OCI-LY7 (cell line): ENCODE measurements around the gene PPM1B. TPM values are rescaled to one million over a fixed set of nuclear protein-coding genes. Genes with fewer than 3 reads are reported as not detected.

Source experiments
- BruUV-seq: library from RNA; stranded (reverse); fragments of 400-500 nt; replicated peaks from 2 replicates; lab custom pipeline; 2021; lab: Mats Ljungman, UMichigan
- CTCF ChIA-PET: fragments of 300-600 bp; sonication (Branson Sonifier 250); formaldehyde crosslinking; loops from one replicate; lab custom pipeline; 2022; ENCODE audit warnings: antibody characterized with exemption; ENCODE audit not compliant: unreplicated experiment; lab: Charles Lee
- POLR2A ChIA-PET: fragments of 300-600 bp; sonication (Branson Sonifier 250); formaldehyde crosslinking; loops from one replicate; lab custom pipeline; 2022; ENCODE audit warnings: antibody characterized with exemption; lab: Charles Lee
- DNase-seq: peaks from one replicate; pipeline ENCODE4 v3.0.0-alpha.2; 2015; ENCODE audit warnings: low spot score
- H2AFZ ChIP-seq: fragments of 200-600 bp; sonication (generic), shearing (Covaris generic); 2 replicates; pipeline ENCODE4 v1.6.1; 2014; ENCODE audit warnings: mild to moderate bottlenecking, antibody characterized with exemption, low read length, moderate library complexity
- H3K27ac ChIP-seq: fragments of 200-600 bp; sonication (generic); 2 replicates; pipeline ENCODE4 v1.5.1; 2014; ENCODE audit warnings: mixed run types, low read depth, mild to moderate bottlenecking, moderate library complexity, low read length, inconsistent platforms; ENCODE audit not compliant: poor library complexity, severe bottlenecking
- H3K36me3 ChIP-seq: fragments of 200-600 bp; sonication (generic); 2 replicates; pipeline ENCODE4 v1.6.1; 2014; ENCODE audit warnings: mild to moderate bottlenecking, antibody characterized with exemption, low read length, moderate library complexity, mixed read lengths; ENCODE audit not compliant: insufficient read depth
- H3K4me1 ChIP-seq: fragments of 200-600 bp; sonication (generic); 2 replicates; pipeline ENCODE4 v1.5.1; 2014; ENCODE audit warnings: mild to moderate bottlenecking, low read length; ENCODE audit not compliant: insufficient read depth, poor library complexity, severe bottlenecking
- H3K4me2 ChIP-seq: fragments of 200-600 bp; sonication (generic); 2 replicates; pipeline ENCODE4 v1.6.1; 2014; ENCODE audit warnings: mild to moderate bottlenecking, low read length
- H3K4me3 ChIP-seq: fragments of 200-600 bp; sonication (generic); 2 replicates; pipeline ENCODE4 v1.5.1; 2014; ENCODE audit warnings: mild to moderate bottlenecking, low read depth, low read length; ENCODE audit not compliant: poor library complexity, severe bottlenecking
- H3K79me2 ChIP-seq: fragments of 200-600 bp; sonication (generic); 2 replicates; pipeline ENCODE4 v1.6.1; 2016; ENCODE audit warnings: low read depth, mild to moderate bottlenecking, low read length, moderate library complexity, mixed read lengths; ENCODE audit not compliant: insufficient read depth
- H3K9me2 ChIP-seq: fragments of 200-600 bp; sonication (generic); 2 replicates; pipeline ENCODE4 v1.6.1; 2016; ENCODE audit warnings: mild to moderate bottlenecking, low read length, mixed read lengths; ENCODE audit not compliant: insufficient read depth
- H3K9me3 ChIP-seq: fragments of 200-600 bp; sonication (generic); 2 replicates; pipeline ENCODE4 v1.6.1; 2014; ENCODE audit warnings: mild to moderate bottlenecking, mixed run types, low read length, mixed read lengths
- H4K20me1 ChIP-seq: fragments of 200-600 bp; sonication (generic); 2 replicates; pipeline ENCODE4 v1.6.1; 2014; ENCODE audit warnings: mild to moderate bottlenecking, antibody characterized with exemption, low read length, moderate library complexity, mixed read lengths; ENCODE audit not compliant: insufficient read depth
- CTCF ChIP-seq: fragments of 200-600 bp; sonication (generic); conservative IDR thresholded peaks from 2 replicates; pipeline ENCODE4 v1.5.1; 2014; ENCODE audit warnings: mild to moderate bottlenecking, antibody characterized with exemption, low read length, moderate library complexity, mixed read lengths
- EZH2phosphoT487 ChIP-seq: fragments of 200-600 bp; sonication (generic); IDR thresholded peaks from 2 replicates; pipeline ENCODE4 v1.6.1; 2018; ENCODE audit warnings: low read depth, borderline replicate concordance, mild to moderate bottlenecking, mixed run types, antibody characterized with exemption, low read length, moderate library complexity, mixed read lengths
- intact Hi-C: fragments of 100-400 bp; cut with micrococcal nuclease; formaldehyde crosslinking; loops from one replicate; pipeline ENCODE4 v1.10.0; 2022; ENCODE audit not compliant: unreplicated experiment
- total RNA-seq, 2 experiments: library from RNA; depleted of rRNA in 1 of 2; stranded (reverse); fragments of >200 nt in 1 of 2; shearing (Covaris generic) in 1 of 2; gene quantifications; 2 replicates each; pipeline ENCODE4 v1.2.3, GENCODE V29; 2014 to 2022

The PPM1B gene
- total RNA-seq, 2 experiments from 2014 or later, result 24.8 to 49.8 TPM

DNA sequence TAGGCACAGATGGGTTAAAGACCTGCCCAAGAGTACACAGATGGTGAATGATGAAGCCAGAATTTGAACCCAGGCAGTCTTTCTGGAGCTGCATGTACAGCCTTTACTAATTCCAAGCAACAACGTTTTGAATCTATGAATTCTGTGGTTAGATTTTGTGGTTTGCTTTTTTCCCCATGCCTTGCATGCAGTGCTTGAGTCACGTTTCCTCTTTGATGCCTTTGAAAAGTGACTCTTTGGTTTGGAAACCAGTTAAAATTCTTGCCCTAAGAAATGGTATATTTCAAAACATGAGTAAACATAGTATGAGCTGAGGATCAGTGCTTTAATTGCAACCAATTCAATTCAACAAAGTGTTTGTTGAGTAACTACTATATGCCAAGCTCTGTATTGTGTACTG is 48.2 kb upstream of the PPM1B start:
- no peak overlapping the region for H3K4me3 ChIP-seq
- H3K9me2 ChIP-seq, result no peaks in the 10 kb centered on the region
- H3K9me3 ChIP-seq, result no peaks in the 10 kb centered on the region
- no TSS peak for BruUV-seq
- no peak for DNase-seq
- no peaks in the 10 kb centered on the region for H3K79me2 ChIP-seq
- no peak overlapping the region for H3K27ac ChIP-seq
- TF ChIP-seq EZH2phosphoT487 (no peak), CTCF (no peak)
- H2AFZ ChIP-seq, result no peak overlapping the region
- no peaks in the 10 kb centered on the region for H3K36me3 ChIP-seq
- POLR2A ChIA-PET, result no interaction called here
- no peaks in the 10 kb centered on the region for H4K20me1 ChIP-seq
- intact Hi-C loops, result no loop called here
- H3K4me2 ChIP-seq, result no peak overlapping the region
- H3K4me1 ChIP-seq, result no peaks in the 10 kb centered on the region
- CTCF ChIA-PET, result no interaction called here

DNA sequence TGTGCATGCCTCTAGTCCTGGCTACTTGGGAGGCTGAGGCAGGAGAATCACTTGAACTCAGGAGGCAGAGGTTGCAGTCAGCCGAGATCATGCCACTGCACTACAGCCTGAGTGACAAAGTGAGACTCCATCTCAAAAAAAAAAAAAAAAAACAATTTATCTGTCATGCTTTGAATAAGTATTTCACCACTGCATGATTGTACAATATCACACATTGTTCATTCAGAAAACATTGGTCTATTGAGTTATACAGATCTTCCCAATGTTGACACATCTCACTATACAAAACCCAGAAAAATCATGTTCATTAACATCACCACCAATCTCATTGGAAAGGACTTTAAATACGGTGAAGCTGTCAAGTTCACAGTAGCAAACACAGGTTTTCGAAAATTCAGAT is 46.8 kb upstream of the PPM1B start:
- Histone ChIP-seq H3K4me2 (no peak overlapping the region), H3K36me3 (no peaks in the 10 kb centered on the region), H3K79me2 (no peaks in the 10 kb centered on the region), H2AFZ (no peak overlapping the region), H4K20me1 (no peaks in the 10 kb centered on the region), H3K27ac (no peak overlapping the region), H3K9me3 (no peaks in the 10 kb centered on the region), H3K4me1 (no peaks in the 10 kb centered on the region), H3K9me2 (no peaks in the 10 kb centered on the region), H3K4me3 (no peak overlapping the region)
- intact Hi-C loops, result no loop called here
- CTCF ChIA-PET, result no interaction called here
- DNase-seq, result no peak
- POLR2A ChIA-PET, result no interaction called here
- TF ChIP-seq EZH2phosphoT487 (no peak), CTCF (no peak)
- BruUV-seq, result no TSS peak

GRCh38 chr2:44124500-44124899 is 44.2 kb upstream of the PPM1B start:
- no peak for DNase-seq
- Histone ChIP-seq H2AFZ (no peak overlapping the region), H3K9me2 (no peaks in the 10 kb centered on the region), H3K4me1 (no peaks in the 10 kb centered on the region), H3K27ac (no peak overlapping the region), H4K20me1 (no peaks in the 10 kb centered on the region), H3K36me3 (no peaks in the 10 kb centered on the region), H3K9me3 (no peaks in the 10 kb centered on the region), H3K4me3 (no peak overlapping the region), H3K4me2 (no peak overlapping the region), H3K79me2 (no peaks in the 10 kb centered on the region)
- no TSS peak for BruUV-seq
- TF ChIP-seq EZH2phosphoT487 (no peak), CTCF (no peak)
- intact Hi-C loops, result no loop called here
- ChIA-PET CTCF (no interaction called here), POLR2A (interaction anchor here (0.7 kb wide), 1 partner anchor 373 kb away, joined by 3 read pairs; no protein-coding TSS in a partner anchor)
